ENCODE measurements around the gene PLAC8.
"Not testable (repeated sequence)": the region's sequence is repeated elsewhere in the genome, so short reads cannot be mapped to it uniquely, and the experiment has no call there.

Gene PLAC8

GRCh38 chr4:83043801-83044407, 70.6 kb downstream of the PLAC8 start:
- TF ChIP-seq CTCF (IDR thresholded peaks at IDR 0.05; ENCODE audit: low read depth, low read length) (no peak), MYC (IDR thresholded peaks at IDR 0.05; ENCODE audit: low read depth, low read length) (no peak), MAX (IDR thresholded peaks at IDR 0.05; ENCODE audit: low read depth, low read length) (no peak), POLR2A (IDR thresholded peaks at IDR 0.05; ENCODE audit: extremely low read depth, insufficient read length) (no peak)
- no peak for DNase-seq (ENCODE audit: low read depth)
- H3K4me3 ChIP-seq (ENCODE audit: low read depth, low read length), result no peak overlapping the region

GRCh38 chr4:83043157-83043556, 71.4 kb downstream of the PLAC8 start:
- DNase-seq (ENCODE audit: low read depth); H3K4me3 ChIP-seq (ENCODE audit: low read depth, low read length): not testable (repeated sequence)

- TF ChIP-seq MAX (IDR thresholded peaks at IDR 0.05; ENCODE audit: low read depth, low read length) (no peak), CTCF (IDR thresholded peaks at IDR 0.05; ENCODE audit: low read depth, low read length) (no peak), POLR2A (IDR thresholded peaks at IDR 0.05; ENCODE audit: extremely low read depth, insufficient read length) (no peak), MYC (IDR thresholded peaks at IDR 0.05; ENCODE audit: low read depth, low read length) (no peak)
- DNase-seq (ENCODE audit: low read depth), result no peak
- no peak overlapping the region for H3K4me3 ChIP-seq (ENCODE audit: low read depth, low read length)
Measured at GRCh38 chr4:83040269-83040668, 74.3 kb downstream of the PLAC8 start.

All from NB4 (cell line).